DMS53 treated with DMSO at 0.1 percent for 48 hours (cell line): Measurements from ENCODE around the gene GPR26.
"Not testable (repeated sequence)": the region's sequence is repeated elsewhere in the genome, so short reads cannot be mapped to it uniquely, and the experiment has no call there.

Experiments used
- DNase-seq: peaks from one replicate; lab custom pipeline; 2025; ENCODE audit not compliant: unreplicated experiment; lab: John Stamatoyannopoulos, UW

Gene GPR26

GRCh38 chr10:123704076-123704475 lies 37.9 kb downstream of the GPR26 start:
- DNase-seq = no peak

GRCh38 chr10:123704812-123705211 lies 38.7 kb downstream of the GPR26 start:
- DNase-seq = no peak

GRCh38 chr10:123706236-123706635 lies 40.1 kb downstream of the GPR26 start:
- DNase-seq = no peak

- no peak for DNase-seq
These were observed 49.4 kb downstream of the GPR26 start for GRCh38 chr10:123715546-123715945.

- DNase-seq = no peak
These were observed 51.2 kb downstream of the GPR26 start for GRCh38 chr10:123717336-123717735.

- DNase-seq = no peak
These were observed 52.4 kb downstream of the GPR26 start for GRCh38 chr10:123718544-123719060.

- no peak for DNase-seq
These were observed 54.4 kb downstream of the GPR26 start for GRCh38 chr10:123720536-123720935.

GRCh38 chr10:123721441-123722049 lies 55.4 kb downstream of the GPR26 start:
- no peak for DNase-seq

GRCh38 chr10:123722351-123722750 lies 56.2 kb downstream of the GPR26 start:
- no peak for DNase-seq

GRCh38 chr10:123724747-123725146 lies 58.6 kb downstream of the GPR26 start:
- DNase-seq = no peak

- no peak for DNase-seq
These were observed 60.2 kb downstream of the GPR26 start for GRCh38 chr10:123726381-123726780.

- no peak for DNase-seq
These were observed 60.7 kb downstream of the GPR26 start for GRCh38 chr10:123726836-123727235.

GRCh38 chr10:123729523-123729922 lies 63.4 kb downstream of the GPR26 start:
- DNase-seq = no peak

GRCh38 chr10:123736917-123737316 lies 70.8 kb downstream of the GPR26 start:
- not testable (repeated sequence) for DNase-seq

GRCh38 chr10:123741146-123741545 lies 75.0 kb downstream of the GPR26 start:
- no peak for DNase-seq

GRCh38 chr10:123741711-123742110 lies 75.6 kb downstream of the GPR26 start:
- no peak for DNase-seq

- no peak for DNase-seq
These were observed 76.7 kb downstream of the GPR26 start for GRCh38 chr10:123742751-123743440.

GRCh38 chr10:123743441-123744223 lies 77.5 kb downstream of the GPR26 start:
- no peak for DNase-seq

GRCh38 chr10:123744224-123744536 lies 78.0 kb downstream of the GPR26 start:
- DNase-seq = no peak
